ENCODE data around the gene LYPD3. TPM values are rescaled to one million over a fixed set of nuclear protein-coding genes. Genes with fewer than 3 reads are reported as not detected.

LYPD3 gene
- total RNA-seq, 1 experiment from 2014 or later: 0.46 TPM

DNA sequence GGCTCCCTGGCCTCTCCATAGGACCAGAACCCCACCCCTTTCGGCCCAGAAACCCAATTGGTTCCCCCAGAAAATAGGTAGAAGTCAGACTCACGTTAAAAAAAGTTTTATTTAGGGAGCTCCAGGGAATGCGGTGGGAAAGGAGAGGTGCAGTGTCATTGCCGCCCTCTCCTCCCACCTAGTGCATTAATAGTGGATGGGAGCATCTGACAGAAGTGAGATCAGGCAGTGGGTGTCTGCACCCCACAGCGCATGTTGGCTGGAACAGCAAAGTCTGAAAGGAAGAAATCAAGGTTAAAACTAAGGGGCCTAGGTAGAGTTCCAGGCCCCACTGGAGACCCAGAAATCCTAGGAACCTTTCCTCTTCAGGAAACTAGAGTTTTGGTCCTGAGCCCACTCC lies 41.2 kb upstream of the LYPD3 start:
- H3K9me3 ChIP-seq (ENCODE audit: control insufficient read depth, insufficient read depth, low read depth, low read length): no peaks in the 10 kb centered on the region

DNA sequence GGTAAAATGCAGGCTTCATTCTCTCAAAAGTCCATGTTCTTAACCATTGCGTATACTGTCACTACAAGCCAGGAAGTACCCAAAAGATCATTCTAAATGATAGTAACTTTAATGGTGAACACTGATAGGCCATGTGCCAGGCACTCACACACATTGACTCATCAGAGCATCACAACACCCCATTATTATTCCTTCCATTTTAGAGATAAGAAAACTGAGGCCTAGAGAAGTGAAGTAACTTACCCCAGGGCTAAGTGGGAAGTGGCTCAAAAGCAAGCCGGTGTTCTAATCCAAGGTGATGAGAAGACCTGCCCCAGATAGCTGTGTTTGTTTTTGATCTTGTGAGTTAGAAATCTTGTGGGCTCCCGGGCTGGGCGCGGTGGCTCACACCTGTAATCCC lies 40.5 kb upstream of the LYPD3 start:
- no peak for TF ChIP-seq POLR2AphosphoS5 (IDR thresholded peaks at IDR 0.05; ENCODE audit: low read depth, low read length)
- TF ChIP-seq SIN3A (IDR thresholded peaks at IDR 0.05; ENCODE audit: borderline replicate concordance, insufficient read depth, low read depth, low read length): no peak
- TF ChIP-seq, protein P1, sequence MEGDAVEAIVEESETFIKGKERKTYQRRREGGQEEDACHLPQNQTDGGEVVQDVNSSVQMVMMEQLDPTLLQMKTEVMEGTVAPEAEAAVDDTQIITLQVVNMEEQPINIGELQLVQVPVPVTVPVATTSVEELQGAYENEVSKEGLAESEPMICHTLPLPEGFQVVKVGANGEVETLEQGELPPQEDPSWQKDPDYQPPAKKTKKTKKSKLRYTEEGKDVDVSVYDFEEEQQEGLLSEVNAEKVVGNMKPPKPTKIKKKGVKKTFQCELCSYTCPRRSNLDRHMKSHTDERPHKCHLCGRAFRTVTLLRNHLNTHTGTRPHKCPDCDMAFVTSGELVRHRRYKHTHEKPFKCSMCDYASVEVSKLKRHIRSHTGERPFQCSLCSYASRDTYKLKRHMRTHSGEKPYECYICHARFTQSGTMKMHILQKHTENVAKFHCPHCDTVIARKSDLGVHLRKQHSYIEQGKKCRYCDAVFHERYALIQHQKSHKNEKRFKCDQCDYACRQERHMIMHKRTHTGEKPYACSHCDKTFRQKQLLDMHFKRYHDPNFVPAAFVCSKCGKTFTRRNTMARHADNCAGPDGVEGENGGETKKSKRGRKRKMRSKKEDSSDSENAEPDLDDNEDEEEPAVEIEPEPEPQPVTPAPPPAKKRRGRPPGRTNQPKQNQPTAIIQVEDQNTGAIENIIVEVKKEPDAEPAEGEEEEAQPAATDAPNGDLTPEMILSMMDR (IDR thresholded peaks at IDR 0.05): no peak
- TF ChIP-seq TCF7L2 (IDR thresholded peaks at IDR 0.05; ENCODE audit: low read depth, low read length): no peak
- TF ChIP-seq, protein P2, sequence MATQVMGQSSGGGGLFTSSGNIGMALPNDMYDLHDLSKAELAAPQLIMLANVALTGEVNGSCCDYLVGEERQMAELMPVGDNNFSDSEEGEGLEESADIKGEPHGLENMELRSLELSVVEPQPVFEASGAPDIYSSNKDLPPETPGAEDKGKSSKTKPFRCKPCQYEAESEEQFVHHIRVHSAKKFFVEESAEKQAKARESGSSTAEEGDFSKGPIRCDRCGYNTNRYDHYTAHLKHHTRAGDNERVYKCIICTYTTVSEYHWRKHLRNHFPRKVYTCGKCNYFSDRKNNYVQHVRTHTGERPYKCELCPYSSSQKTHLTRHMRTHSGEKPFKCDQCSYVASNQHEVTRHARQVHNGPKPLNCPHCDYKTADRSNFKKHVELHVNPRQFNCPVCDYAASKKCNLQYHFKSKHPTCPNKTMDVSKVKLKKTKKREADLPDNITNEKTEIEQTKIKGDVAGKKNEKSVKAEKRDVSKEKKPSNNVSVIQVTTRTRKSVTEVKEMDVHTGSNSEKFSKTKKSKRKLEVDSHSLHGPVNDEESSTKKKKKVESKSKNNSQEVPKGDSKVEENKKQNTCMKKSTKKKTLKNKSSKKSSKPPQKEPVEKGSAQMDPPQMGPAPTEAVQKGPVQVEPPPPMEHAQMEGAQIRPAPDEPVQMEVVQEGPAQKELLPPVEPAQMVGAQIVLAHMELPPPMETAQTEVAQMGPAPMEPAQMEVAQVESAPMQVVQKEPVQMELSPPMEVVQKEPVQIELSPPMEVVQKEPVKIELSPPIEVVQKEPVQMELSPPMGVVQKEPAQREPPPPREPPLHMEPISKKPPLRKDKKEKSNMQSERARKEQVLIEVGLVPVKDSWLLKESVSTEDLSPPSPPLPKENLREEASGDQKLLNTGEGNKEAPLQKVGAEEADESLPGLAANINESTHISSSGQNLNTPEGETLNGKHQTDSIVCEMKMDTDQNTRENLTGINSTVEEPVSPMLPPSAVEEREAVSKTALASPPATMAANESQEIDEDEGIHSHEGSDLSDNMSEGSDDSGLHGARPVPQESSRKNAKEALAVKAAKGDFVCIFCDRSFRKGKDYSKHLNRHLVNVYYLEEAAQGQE (IDR thresholded peaks at IDR 0.05; ENCODE audit: insufficient read depth in 1 of 2, low read depth in 2 of 2, low read length in 1 of 2): no peak
- no peak for DNase-seq (ENCODE audit: low read depth, low spot score)
- no peak for ATAC-seq
- ChIA-PET POLR2A (no interaction called here), CTCF (no interaction called here)
- intact Hi-C loops (cut with micrococcal nuclease; ENCODE audit: unreplicated experiment) (no loop called here), in situ Hi-C loops (cut with HindIII; ENCODE audit: low pct_unique_long_range_greater_than_20kb, low sequenced_read_pairs) (no loop called here)
- Histone ChIP-seq H3K9me3 (ENCODE audit: control insufficient read depth, insufficient read depth, low read depth, low read length) (no peaks in the 10 kb centered on the region), H3K36me3 (ENCODE audit: control insufficient read depth, insufficient read depth, low read length) (no peaks in the 10 kb centered on the region), H3K4me1 (ENCODE audit: control insufficient read depth, insufficient read depth, low read length) (no peaks in the 10 kb centered on the region), H3K27ac (ENCODE audit: low read length) (no peak overlapping the region), H3K27me3 (ENCODE audit: control insufficient read depth, insufficient read depth, low read length) (no peaks in the 10 kb centered on the region), H3K4me3 (ENCODE audit: low read depth in 2 of 2, low read length in 2 of 2) (no peak overlapping the region)
- no TSS peak for BruUV-seq (replicated peaks)

More for the DNA sequence above, 41.2 kb upstream of the LYPD3 start:
- ChIA-PET POLR2A (no interaction called here), CTCF (no interaction called here)
- Histone ChIP-seq H3K36me3 (ENCODE audit: control insufficient read depth, insufficient read depth, low read length) (no peaks in the 10 kb centered on the region), H3K27me3 (ENCODE audit: control insufficient read depth, insufficient read depth, low read length) (no peaks in the 10 kb centered on the region), H3K4me3 (ENCODE audit: low read depth in 2 of 2, low read length in 2 of 2) (no peak overlapping the region), H3K4me1 (ENCODE audit: control insufficient read depth, insufficient read depth, low read length) (no peaks in the 10 kb centered on the region), H3K27ac (ENCODE audit: low read length) (no peak overlapping the region)
- ATAC-seq: no peak
- in situ Hi-C loops (cut with HindIII; ENCODE audit: low pct_unique_long_range_greater_than_20kb, low sequenced_read_pairs) (no loop called here), intact Hi-C loops (cut with micrococcal nuclease; ENCODE audit: unreplicated experiment) (no loop called here)
- DNase-seq (ENCODE audit: low read depth, low spot score): no peak
- TF ChIP-seq, protein P2 (IDR thresholded peaks at IDR 0.05; ENCODE audit: insufficient read depth in 1 of 2, low read depth in 2 of 2, low read length in 1 of 2): no peak
- TF ChIP-seq, protein P1 (IDR thresholded peaks at IDR 0.05): no peak
- TF ChIP-seq POLR2AphosphoS5 (IDR thresholded peaks at IDR 0.05; ENCODE audit: low read depth, low read length) (no peak), TCF7L2 (IDR thresholded peaks at IDR 0.05; ENCODE audit: low read depth, low read length) (no peak), SIN3A (IDR thresholded peaks at IDR 0.05; ENCODE audit: borderline replicate concordance, insufficient read depth, low read depth, low read length) (no peak)
- BruUV-seq (replicated peaks): no TSS peak

Data from Panc1 (cell line).